Iris pigment epithelial cell (primary cell): Measurements from ENCODE around the gene DMRTA1.
"Not testable (repeated sequence)": the region's sequence is repeated elsewhere in the genome, so short reads cannot be mapped to it uniquely, and the experiment has no call there.

Source experiments
- DNase-seq: peaks from one replicate; pipeline ENCODE4 v3.0.0-alpha.2; 2011; ENCODE audit warnings: low read depth

DMRTA1 gene, protein sequence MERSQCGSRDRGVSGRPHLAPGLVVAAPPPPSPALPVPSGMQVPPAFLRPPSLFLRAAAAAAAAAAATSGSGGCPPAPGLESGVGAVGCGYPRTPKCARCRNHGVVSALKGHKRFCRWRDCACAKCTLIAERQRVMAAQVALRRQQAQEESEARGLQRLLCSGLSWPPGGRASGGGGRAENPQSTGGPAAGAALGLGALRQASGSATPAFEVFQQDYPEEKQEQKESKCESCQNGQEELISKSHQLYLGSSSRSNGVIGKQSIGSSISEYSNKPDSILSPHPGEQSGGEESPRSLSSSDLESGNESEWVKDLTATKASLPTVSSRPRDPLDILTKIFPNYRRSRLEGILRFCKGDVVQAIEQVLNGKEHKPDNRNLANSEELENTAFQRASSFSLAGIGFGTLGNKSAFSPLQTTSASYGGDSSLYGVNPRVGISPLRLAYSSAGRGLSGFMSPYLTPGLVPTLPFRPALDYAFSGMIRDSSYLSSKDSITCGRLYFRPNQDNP

DNA sequence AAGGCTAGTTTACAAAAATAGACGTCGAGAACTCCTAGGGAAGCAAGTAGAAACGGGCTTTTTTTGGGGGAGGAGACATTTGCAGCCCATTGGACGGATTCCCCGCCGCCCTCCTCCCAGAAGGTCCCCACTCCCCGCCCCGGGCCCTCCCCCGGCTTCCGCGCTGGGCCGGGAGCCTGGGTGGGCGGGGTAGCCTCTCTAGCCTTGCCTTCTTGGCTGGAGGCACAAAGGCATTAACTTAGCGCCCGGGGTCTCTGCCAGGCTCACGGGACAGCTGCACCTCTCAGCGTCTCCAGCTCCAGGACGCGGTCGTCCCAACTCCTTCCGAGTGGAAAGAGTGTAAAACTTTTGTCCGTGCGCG, at the start of gene DMRTA1:
Gene DMRTA1 (plus strand): TSS at position 236 of the 361 bp plus-strand sequence. CDS start 242 bp downstream, outside the sequence.
- peak; percentile 77 for DNase-seq

DNA sequence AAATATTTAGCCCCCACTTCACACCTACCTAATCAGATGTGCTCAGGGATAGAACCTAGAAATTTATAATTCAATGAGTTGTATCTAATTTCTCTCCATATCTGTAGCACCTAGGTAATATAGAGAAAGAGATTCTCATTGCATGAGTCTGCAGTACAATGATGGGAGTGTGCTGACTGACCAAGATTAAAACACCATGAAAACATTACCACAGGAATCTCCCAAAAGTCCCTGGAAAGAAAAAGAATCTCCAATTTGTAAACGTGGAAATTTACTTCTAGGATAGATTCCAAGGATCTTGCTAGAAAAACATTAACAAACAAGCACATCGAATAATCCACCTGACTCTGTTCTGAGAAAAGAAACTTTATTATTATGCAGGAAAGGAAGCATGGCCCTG, 45.0 kb upstream of the DMRTA1 start:
- DNase-seq: peak; percentile 35

DNA sequence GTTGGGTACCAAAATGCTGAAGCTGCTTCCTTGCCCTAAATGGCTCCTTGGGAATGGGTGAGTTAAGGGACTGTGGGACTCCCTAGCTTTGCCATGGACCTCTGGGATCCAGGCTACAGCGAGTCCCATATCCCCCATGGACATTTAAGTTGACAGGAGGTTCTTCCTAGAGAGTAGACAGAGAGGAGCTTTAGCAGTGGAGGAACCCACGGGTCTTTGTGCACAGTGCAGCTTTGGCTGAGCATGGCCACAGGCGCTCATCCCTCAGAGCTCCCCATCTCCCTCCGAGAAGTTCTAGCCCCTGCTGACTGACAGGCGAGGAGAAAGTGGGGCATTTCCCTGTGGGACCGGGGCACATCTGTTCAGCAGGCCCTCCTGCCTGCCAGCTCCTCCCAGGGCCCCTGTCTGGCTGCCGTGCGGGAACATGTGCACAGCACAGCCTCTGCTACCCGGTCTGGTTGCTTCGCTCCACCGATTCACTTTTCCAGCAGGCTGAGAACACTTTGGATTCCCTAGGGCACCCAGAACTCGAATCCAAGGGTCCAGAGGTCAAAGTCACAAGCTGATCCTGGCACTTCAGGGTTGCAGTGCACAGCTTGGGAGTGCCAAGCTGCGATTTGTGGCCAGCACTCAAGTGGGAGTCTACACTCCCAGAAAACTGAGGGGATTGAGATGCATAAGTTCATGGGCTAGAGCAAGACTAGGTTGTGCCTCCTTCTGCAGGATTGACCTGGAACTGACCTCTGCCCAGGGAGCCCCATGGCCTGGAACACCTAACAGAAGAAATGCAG, 40.6 kb upstream of the DMRTA1 start:
- DNase-seq: no peak

- peak; percentile 47 for DNase-seq
Observed at GRCh38 chr9:22413884-22414283, 32.7 kb upstream of the DMRTA1 start.

- peak; percentile 11 for DNase-seq
Observed at GRCh38 chr9:22415941-22416691, 30.5 kb upstream of the DMRTA1 start.

- DNase-seq: peak; percentile 71
Observed at GRCh38 chr9:22416692-22417060, 29.9 kb upstream of the DMRTA1 start.

- no peak for DNase-seq
Observed at GRCh38 chr9:22423566-22423965, 23.1 kb upstream of the DMRTA1 start.

DNA sequence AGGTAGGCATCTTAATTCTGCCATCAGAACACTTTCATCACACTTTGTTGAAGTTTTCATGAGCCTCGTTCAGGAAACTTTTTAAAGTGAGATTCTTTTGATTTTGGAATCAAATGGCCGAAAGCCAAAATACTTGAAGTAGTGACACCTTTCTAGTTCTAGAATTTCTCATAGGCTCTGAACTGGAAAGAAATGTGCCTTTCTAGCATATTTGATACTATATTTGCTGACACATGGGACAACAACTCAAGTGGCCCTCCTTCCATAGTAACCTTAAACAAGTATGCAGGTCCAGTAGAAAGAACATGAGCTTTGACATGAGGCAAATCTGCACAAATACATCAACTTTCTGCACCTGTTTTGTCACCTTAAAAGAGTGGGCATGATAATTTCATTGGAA, 22.0 kb upstream of the DMRTA1 start:
- DNase-seq: no peak

DNA sequence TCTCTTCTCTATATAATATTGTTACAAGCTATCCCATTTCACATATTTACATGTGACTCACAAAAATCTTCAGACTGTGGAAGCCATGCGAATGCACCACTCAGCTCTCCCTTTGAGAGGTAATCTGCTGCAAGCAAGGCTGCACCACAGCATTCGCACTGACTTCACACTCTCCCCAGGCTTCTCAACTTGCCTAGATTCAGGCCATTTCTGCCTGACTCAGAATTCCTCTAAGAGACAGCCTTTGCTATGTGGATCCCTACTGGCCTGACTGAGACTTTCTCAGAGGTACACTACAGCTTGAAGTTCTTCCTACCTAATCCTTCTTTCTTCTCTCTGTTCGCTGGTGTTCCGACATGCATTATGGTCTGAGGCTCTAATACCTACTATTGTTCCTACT, 21.1 kb upstream of the DMRTA1 start:
- peak; percentile 21 for DNase-seq

DNA sequence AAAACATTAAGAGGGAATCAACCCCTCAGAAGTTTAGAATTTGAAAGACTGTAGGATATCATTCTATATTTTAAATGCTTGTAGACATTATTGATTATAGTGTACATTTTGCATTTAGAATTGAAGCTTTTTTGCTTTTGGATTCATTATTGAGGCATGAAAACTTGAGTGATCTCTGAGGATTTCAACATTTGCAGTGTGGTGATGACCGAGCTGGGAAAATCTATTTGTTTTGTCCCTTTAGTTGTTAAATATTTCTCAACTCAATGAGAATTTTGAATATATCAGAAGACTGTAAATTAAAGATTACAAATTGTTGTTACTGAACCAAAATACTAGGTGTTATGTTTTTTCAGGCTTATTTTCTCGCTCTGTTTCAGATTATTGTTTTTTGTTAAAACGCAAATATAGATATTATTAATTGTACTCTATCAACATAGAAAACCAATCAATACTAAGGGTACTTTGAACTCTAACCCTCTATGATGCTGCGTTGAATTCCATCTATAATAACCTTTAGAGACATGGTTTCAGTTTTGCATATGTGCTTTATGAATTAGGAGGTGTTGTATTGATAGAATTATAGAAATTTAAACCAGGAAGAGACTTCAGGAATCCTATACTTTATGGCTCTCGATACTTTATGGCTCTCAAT, 19.3 kb upstream of the DMRTA1 start:
- DNase-seq: no peak

DNA sequence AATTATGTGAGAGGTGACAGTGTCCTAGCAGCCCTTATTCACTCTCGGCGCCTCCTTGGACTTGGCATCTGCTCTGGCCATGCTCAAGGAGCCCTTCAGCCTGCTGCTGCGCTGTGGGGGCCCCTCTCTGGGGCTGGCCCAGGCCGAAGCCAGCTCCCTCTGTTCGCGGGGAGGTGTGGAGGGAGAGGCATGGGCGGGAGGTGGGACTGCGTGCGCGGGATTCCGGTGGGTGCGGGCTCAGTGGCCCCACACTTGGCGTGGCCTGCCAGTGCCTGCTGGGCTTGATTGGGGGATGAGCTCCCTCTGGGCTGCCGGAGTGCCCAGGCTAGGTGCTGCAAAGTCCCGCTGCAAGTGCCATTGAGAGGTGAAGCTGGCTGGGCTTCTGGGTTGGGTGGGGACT, 12.9 kb upstream of the DMRTA1 start:
- no peak for DNase-seq

- not testable (repeated sequence) for DNase-seq
Observed at GRCh38 chr9:22435252-22435651, 11.4 kb upstream of the DMRTA1 start.

DNA sequence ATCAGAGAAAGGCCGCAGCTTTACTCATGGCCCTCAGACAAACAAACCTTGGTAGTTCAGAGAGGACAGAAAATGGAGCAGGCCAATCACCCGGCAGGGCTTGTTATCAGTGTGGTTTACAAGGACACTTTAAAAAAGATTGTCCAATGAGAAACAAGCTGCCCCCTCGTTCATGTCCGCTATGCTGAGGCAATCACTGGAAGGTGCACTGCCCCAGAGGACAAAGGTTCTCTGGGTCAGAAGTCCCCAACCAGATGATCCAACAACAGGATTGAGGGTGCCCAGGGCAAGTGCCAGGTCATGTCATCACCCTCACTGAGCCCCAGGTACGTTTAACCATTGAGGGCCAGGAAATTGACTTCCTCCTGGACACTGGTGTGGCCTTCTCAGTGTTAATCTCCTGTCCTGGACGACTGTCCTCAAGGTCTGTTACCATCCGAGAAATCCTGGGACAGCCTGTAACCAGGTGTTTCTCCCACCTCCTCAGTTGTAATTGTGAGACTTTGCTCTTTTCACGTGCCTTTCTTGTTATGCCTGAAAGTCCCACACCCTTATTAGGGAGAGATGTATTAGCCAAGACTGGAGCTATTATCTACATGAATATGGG, 9.1 kb upstream of the DMRTA1 start:
- DNase-seq: not testable (repeated sequence)

- DNase-seq: no peak
Observed at GRCh38 chr9:22440841-22441240, 5.8 kb upstream of the DMRTA1 start.

GRCh38 chr9:22446950-22447617, 460 bp downstream of the DMRTA1 start:
- peak; percentile 44 for DNase-seq

GRCh38 chr9:22447618-22448305, 1.1 kb downstream of the DMRTA1 start:
- no peak for DNase-seq

- DNase-seq: no peak
Observed at GRCh38 chr9:22449719-22450118, 3.1 kb downstream of the DMRTA1 start.

DNA sequence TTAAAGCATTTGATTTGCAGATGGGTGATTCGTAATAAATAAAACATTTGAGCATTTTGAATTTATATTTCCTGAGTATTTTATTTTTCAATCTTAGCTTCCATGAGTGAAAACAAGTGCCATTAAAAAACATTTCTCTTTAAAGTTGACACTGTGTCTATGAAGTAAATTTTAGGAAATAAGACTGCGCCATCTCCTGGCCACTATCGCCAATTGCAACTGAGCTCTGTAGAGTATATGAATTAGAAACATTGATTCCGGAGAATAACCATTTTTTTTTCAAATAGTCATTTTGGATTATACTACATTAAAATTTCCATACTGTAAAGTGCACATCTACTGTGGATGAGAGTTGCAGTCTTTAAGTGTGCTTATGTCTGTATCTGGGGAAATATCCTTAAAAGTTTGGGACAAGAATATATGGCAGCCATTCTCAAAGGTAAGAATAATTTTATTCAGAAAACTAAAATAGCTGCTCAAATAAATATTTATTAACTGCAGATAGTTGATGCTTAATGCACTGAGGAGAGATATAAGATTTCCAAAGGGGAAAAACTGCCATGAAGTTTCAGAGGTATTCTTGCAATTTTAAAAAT, 5.9 kb downstream of the DMRTA1 start:
- peak; percentile 36 for DNase-seq

- peak; percentile 59 for DNase-seq
Observed at GRCh38 chr9:22454016-22454415, 7.4 kb downstream of the DMRTA1 start.

DNA sequence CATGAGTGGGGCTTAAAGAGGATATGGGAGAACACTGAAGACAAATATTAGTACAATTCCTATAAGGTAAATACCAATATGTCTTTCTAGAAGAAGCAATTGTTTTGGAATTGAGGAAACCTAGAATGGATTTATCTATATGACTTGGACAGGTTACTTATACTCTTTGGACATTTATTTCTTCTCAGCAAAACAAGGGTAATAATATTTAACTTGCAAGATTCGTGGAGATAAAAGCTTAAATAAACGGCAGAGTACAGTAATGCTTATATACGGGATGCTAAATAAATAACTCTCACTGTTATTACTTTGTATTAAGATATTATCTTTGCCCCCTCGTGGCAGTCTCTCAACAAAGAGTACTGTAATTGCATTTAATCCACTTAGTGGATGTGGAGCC, 8.6 kb downstream of the DMRTA1 start:
- no peak for DNase-seq
